Common myeloid progenitor, CD34-positive (primary cell): ENCODE measurements around the gene JPH4.
"Not testable (repeated sequence)": the region's sequence is repeated elsewhere in the genome, so short reads cannot be mapped to it uniquely, and the experiment has no call there.

Experiments
- CTCF ChIA-PET: fragments of 350-600 bp; sonication (Branson Sonifier 250); formaldehyde crosslinking; loops from one replicate; lab custom pipeline; 2021; ENCODE audit warnings: antibody characterized with exemption; lab: Charles Lee
- POLR2A ChIA-PET: fragments of 350-600 bp; sonication (Branson Sonifier 250); formaldehyde crosslinking; loops from one replicate; lab custom pipeline; 2021; ENCODE audit warnings: antibody characterized with exemption; lab: Charles Lee
- DNase-seq, 3 donors: peaks; one replicate each; pipeline versions ENCODE4 v3.0.0 to v3.0.0-alpha.2; 2013
- H3K27ac ChIP-seq, 2 experiments: 1 replicate in 1 of 2; 2 replicates in 1 of 2; pipeline ENCODE4 v1.7.0; 2013; ENCODE audit warnings: inconsistent platforms in 2 of 2, low read length in 2 of 2, mild to moderate bottlenecking in 2 of 2, low read depth in 1 of 2, moderate library complexity in 1 of 2; ENCODE audit not compliant: severe bottlenecking in 2 of 2, insufficient read depth in 1 of 2, poor library complexity in 1 of 2
- H3K27me3 ChIP-seq, 5 experiments: replicated peaks in 2 of 5; 1 replicate in 3 of 5; 2 replicates in 2 of 5; pipeline versions ENCODE4 v1.6.1 to v1.7.0; 2013; ENCODE audit warnings: low read length in 4 of 5, mild to moderate bottlenecking in 2 of 5, moderate library complexity in 2 of 5, inconsistent platforms in 1 of 5; ENCODE audit not compliant: insufficient read depth in 5 of 5, control insufficient read depth in 4 of 5
- H3K36me3 ChIP-seq, 4 experiments: 1 replicate in 2 of 4; 2 replicates in 2 of 4; pipeline versions ENCODE4 v1.6.1 to v1.7.0; 2013; ENCODE audit warnings: low read length in 3 of 4, control low read depth in 1 of 4, mild to moderate bottlenecking in 1 of 4; ENCODE audit not compliant: control insufficient read depth in 4 of 4, insufficient read depth in 4 of 4
- H3K4me1 ChIP-seq, 4 experiments: 1 replicate in 3 of 4; 2 replicates in 1 of 4; pipeline versions ENCODE4 v1.6.1 to v1.7.1; 2013; ENCODE audit warnings: low read length in 3 of 4, mild to moderate bottlenecking in 3 of 4, control low read depth in 1 of 4, inconsistent platforms in 1 of 4, moderate library complexity in 1 of 4; ENCODE audit not compliant: control insufficient read depth in 4 of 4, insufficient read depth in 4 of 4; ENCODE audit errors: control extremely low read depth in 1 of 4
- H3K4me3 ChIP-seq, 7 experiments: 1 replicate in 4 of 7; 2 replicates in 3 of 7; pipeline versions ENCODE4 v1.5.1 to v1.7.0; 2013; ENCODE audit warnings: mild to moderate bottlenecking in 7 of 7, low read length in 6 of 7, moderate library complexity in 6 of 7, inconsistent platforms in 2 of 7, low read depth in 2 of 7, control low read depth in 1 of 7; ENCODE audit not compliant: insufficient read depth in 4 of 7, control insufficient read depth in 1 of 7; ENCODE audit errors: extremely low read depth in 1 of 7
- H3K9me3 ChIP-seq, 5 experiments: 1 replicate in 4 of 5; 2 replicates in 1 of 5; pipeline versions ENCODE4 v1.6.1 to v1.7.1; 2013; ENCODE audit warnings: low read length in 4 of 5, mild to moderate bottlenecking in 2 of 5, inconsistent platforms in 1 of 5, low read depth in 1 of 5, moderate library complexity in 1 of 5; ENCODE audit not compliant: control insufficient read depth in 4 of 5, insufficient read depth in 2 of 5; ENCODE audit errors: control extremely low read depth in 1 of 5
- WGBS: methylation state at CpG from one replicate; pipeline ENCODE4 v1.1.5; 2013; ENCODE audit not compliant: insufficient coverage; 5-methylcytosine and 5-hydroxymethylcytosine counted together

Gene JPH4

GRCh38 chr14:23538050-23538718 lies 40.4 kb downstream of the JPH4 start:
- ChIA-PET CTCF (interaction anchor here (0.6 to 7.9 kb wide), 15 partner anchors 8 to 68 kb away, joined by 3 to 134 read pairs (median 4); partner anchors contain the start of genes NGDN and ZFHX2), POLR2A (interaction anchor here (0.9 kb wide), 1 partner anchor 20 kb away, joined by 3 read pairs; no protein-coding TSS in a partner anchor)
- H3K36me3 ChIP-seq = no peaks in the 10 kb centered on the region
- no peak for DNase-seq
- no peak overlapping the region for H3K4me3 ChIP-seq
- H3K27ac ChIP-seq = no peak overlapping the region
- peaks cover 0 to 4% (median 0%) of the 10 kb centered on the region in 4 experiments for H3K4me1 ChIP-seq
- no peaks in the 10 kb centered on the region for H3K27me3 ChIP-seq
- no peaks in the 10 kb centered on the region for H3K9me3 ChIP-seq
- 86% methylated on average over 8 of the region's 10 CpGs for WGBS

- 82% methylated on average over 8 of the region's 13 CpGs for WGBS
- Histone ChIP-seq H3K4me1 (peaks cover 0 to 4% (median 0%) of the 10 kb centered on the region in 4 experiments), H3K27me3 (no peaks in the 10 kb centered on the region), H3K9me3 (no peaks in the 10 kb centered on the region), H3K27ac (no peak overlapping the region), H3K4me3 (no peak overlapping the region), H3K36me3 (no peaks in the 10 kb centered on the region)
- no peak for DNase-seq
- POLR2A ChIA-PET = interaction anchor here (0.9 kb wide), 1 partner anchor 21 kb away, joined by 3 read pairs; no protein-coding TSS in a partner anchor
- CTCF ChIA-PET = interaction anchor here (0.6 to 7.9 kb wide), 13 partner anchors 9 to 59 kb away, joined by 3 to 134 read pairs (median 4); partner anchors contain the start of gene ZFHX2
These were observed 41.1 kb downstream of the JPH4 start for GRCh38 chr14:23537351-23538049.

- H3K4me3 ChIP-seq, H3K27me3 ChIP-seq, H3K9me3 ChIP-seq, DNase-seq, H3K4me1 ChIP-seq, H3K36me3 ChIP-seq, H3K27ac ChIP-seq: not testable (repeated sequence)
- POLR2A ChIA-PET = interaction anchor here (0.5 kb wide), 1 partner anchor 15 kb away, joined by 3 read pairs; the partner anchor contains the start of gene ZFHX2
- WGBS = 100% methylated on average over 6 of the region's 6 CpGs
- CTCF ChIA-PET = interaction anchor here (1.1 to 7.9 kb wide), 8 partner anchors 10 to 58 kb away, joined by 3 to 134 read pairs (median 5); no protein-coding TSS in a partner anchor
These were observed 41.7 kb downstream of the JPH4 start for GRCh38 chr14:23536906-23537305.

GRCh38 chr14:23536494-23536893 lies 42.1 kb downstream of the JPH4 start:
- no peak for DNase-seq
- Histone ChIP-seq H3K9me3 (no peaks in the 10 kb centered on the region), H3K27me3 (no peaks in the 10 kb centered on the region), H3K4me3 (no peak overlapping the region), H3K36me3 (no peaks in the 10 kb centered on the region), H3K27ac (no peak overlapping the region), H3K4me1 (peaks cover 0 to 5% (median 2%) of the 10 kb centered on the region in 4 experiments)
- ChIA-PET CTCF (interaction anchor here (1.1 to 7.9 kb wide), 7 partner anchors 10 to 58 kb away, joined by 4 to 134 read pairs (median 6); no protein-coding TSS in a partner anchor), POLR2A (interaction anchor here (0.5 kb wide), 1 partner anchor 15 kb away, joined by 3 read pairs; the partner anchor contains the start of gene ZFHX2)
- no CpG with 5 or more reads among the region's 2 CpGs for WGBS

- 92% methylated on average over 4 of the region's 4 CpGs for WGBS
- Histone ChIP-seq H3K27ac (no peak overlapping the region), H3K36me3 (no peaks in the 10 kb centered on the region), H3K9me3 (no peaks in the 10 kb centered on the region), H3K27me3 (no peaks in the 10 kb centered on the region), H3K4me1 (peaks cover 0 to 10% (median 7%) of the 10 kb centered on the region in 4 experiments), H3K4me3 (no peak overlapping the region)
- no peak for DNase-seq
- CTCF ChIA-PET = interaction anchor here (3.1 to 7.9 kb wide), 3 partner anchors 13 to 57 kb away, joined by 11 to 134 read pairs (median 97); no protein-coding TSS in a partner anchor
- POLR2A ChIA-PET = no interaction called here
These were observed 42.6 kb downstream of the JPH4 start for GRCh38 chr14:23535943-23536342.

GRCh38 chr14:23533652-23534435 lies 44.7 kb downstream of the JPH4 start:
- DNase-seq = no peak
- peaks cover 0 to 19% (median 16%) of the 10 kb centered on the region in 4 experiments for H3K4me1 ChIP-seq
- CTCF ChIA-PET = interaction anchor here (1.2 to 8.1 kb wide), 4 partner anchors 8 to 59 kb away, joined by 3 to 65 read pairs (median 4); partner anchors contain the start of gene THTPA
- no peaks in the 10 kb centered on the region for H3K36me3 ChIP-seq
- H3K9me3 ChIP-seq = no peaks in the 10 kb centered on the region
- 97% methylated on average over 10 of the region's 16 CpGs for WGBS
- POLR2A ChIA-PET = no interaction called here
- H3K27ac ChIP-seq = no peak overlapping the region
- H3K4me3 ChIP-seq = no peak overlapping the region
- H3K27me3 ChIP-seq = no peaks in the 10 kb centered on the region
